ENCODE measurements around the gene LLGL2.

Gene LLGL2

DNA sequence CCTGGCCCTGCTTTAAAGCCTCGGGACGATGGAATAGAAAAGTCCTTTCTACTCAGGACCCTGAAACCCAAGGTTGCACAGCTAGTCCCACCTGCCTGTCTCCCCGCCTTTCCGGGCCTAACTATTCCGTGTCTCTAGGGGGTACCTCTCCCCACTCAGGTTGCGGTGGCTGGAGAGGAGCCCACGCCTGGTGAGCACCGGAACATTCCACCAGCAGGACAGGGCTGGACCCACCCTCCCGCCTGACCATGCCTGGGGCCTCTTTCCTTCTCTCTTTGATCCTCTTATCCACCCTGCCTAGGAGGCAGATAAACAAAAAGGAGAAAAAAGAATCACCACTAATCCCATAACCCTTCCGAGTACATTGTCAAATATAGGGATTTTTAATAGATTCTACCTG is 10.9 kb downstream of the LLGL2 start:
- Histone ChIP-seq H3K4me3 (replicated peaks; ENCODE audit: low read depth, low read length) (no peak overlapping the region), H3K36me3 (ENCODE audit: control insufficient read depth, insufficient read depth, low read length) (no peaks in the 10 kb centered on the region), H3K27me3 (replicated peaks; ENCODE audit: control insufficient read depth, insufficient read depth, low read length) (no peaks in the 10 kb centered on the region)
- TF ChIP-seq, protein P1, sequence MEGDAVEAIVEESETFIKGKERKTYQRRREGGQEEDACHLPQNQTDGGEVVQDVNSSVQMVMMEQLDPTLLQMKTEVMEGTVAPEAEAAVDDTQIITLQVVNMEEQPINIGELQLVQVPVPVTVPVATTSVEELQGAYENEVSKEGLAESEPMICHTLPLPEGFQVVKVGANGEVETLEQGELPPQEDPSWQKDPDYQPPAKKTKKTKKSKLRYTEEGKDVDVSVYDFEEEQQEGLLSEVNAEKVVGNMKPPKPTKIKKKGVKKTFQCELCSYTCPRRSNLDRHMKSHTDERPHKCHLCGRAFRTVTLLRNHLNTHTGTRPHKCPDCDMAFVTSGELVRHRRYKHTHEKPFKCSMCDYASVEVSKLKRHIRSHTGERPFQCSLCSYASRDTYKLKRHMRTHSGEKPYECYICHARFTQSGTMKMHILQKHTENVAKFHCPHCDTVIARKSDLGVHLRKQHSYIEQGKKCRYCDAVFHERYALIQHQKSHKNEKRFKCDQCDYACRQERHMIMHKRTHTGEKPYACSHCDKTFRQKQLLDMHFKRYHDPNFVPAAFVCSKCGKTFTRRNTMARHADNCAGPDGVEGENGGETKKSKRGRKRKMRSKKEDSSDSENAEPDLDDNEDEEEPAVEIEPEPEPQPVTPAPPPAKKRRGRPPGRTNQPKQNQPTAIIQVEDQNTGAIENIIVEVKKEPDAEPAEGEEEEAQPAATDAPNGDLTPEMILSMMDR (IDR thresholded peaks at IDR 0.05; ENCODE audit: insufficient read depth, low read length, poor library complexity, severe bottlenecking): no peak
- DNase-seq (ENCODE audit: extremely low read depth, insufficient read length): no peak

DNA sequence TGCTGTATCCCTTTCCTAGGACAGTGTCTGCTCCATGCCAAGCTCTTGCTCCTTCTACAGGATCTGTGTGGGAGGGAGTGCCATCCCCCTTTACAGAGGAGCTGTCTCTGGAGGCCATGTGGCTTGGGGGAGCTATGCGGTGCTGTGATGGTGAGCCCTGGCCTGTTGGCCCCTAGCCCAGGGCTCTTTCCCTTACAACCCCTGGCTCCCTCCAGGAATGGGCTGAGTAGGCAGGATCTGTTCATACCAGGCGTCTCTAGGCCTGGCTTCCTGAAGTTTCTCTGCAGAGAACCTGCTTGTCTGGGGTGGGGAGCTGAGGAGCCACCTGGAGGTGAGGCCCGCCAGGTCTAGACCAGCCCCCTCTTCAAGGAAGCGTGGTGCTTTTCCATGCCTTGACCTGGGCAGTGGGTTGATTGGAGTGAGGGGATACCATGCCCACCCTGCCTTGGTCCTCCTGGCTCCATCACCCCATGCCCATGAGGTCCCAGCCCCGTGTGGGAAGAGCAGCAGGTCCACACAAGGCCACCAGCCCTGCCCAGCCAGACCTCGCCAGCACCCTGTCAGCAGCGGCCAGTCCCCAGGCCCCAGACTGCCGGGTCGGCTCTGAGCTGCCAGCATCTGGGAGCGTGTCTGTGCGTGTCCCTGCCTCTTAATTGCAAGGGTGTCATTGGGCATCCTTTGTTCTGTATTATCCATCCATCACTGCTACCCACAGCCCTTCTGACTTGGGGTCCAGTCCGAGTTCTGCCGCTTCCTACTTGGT is 14.7 kb downstream of the LLGL2 start:
- Histone ChIP-seq H3K4me3 (replicated peaks; ENCODE audit: low read depth, low read length) (no peak overlapping the region), H3K36me3 (ENCODE audit: control insufficient read depth, insufficient read depth, low read length) (no peaks in the 10 kb centered on the region), H3K27me3 (replicated peaks; ENCODE audit: control insufficient read depth, insufficient read depth, low read length) (no peaks in the 10 kb centered on the region)
- DNase-seq (ENCODE audit: extremely low read depth, insufficient read length): no peak
- TF ChIP-seq, protein P1 (IDR thresholded peaks at IDR 0.05; ENCODE audit: insufficient read depth, low read length, poor library complexity, severe bottlenecking): no peak

GRCh38 chr17:75540923-75541503 is 15.5 kb downstream of the LLGL2 start:
- Histone ChIP-seq H3K36me3 (ENCODE audit: control insufficient read depth, insufficient read depth, low read length) (no peaks in the 10 kb centered on the region), H3K4me3 (replicated peaks; ENCODE audit: low read depth, low read length) (no peak overlapping the region), H3K27me3 (replicated peaks; ENCODE audit: control insufficient read depth, insufficient read depth, low read length) (no peaks in the 10 kb centered on the region)
- TF ChIP-seq, protein P1 (IDR thresholded peaks at IDR 0.05; ENCODE audit: insufficient read depth, low read length, poor library complexity, severe bottlenecking): no peak
- no peak for DNase-seq (ENCODE audit: extremely low read depth, insufficient read length)

DNA sequence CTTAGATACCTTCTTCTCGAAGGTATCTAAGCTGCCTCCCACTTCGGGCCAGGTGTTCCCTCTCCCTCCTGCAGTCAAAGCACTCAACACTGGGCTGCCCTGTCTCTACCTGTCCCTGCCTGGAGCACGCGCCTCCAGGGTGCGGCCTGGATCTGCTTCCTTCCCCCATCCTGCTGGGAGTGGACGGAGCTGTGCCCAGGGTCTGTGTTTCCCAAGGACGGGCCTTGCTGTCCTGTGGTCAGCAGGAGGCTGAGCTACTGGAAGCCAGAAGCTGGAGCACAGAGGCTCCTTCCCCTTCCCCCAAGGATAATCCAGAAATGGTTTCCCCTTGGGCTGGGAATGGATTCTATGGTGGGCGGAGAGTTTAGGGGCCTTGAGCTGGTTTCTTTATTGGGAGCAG is 16.7 kb downstream of the LLGL2 start:
- no peak overlapping the region for H3K4me3 ChIP-seq (replicated peaks; ENCODE audit: low read depth, low read length)
- TF ChIP-seq, protein P1 (IDR thresholded peaks at IDR 0.05; ENCODE audit: insufficient read depth, low read length, poor library complexity, severe bottlenecking): no peak
- DNase-seq (ENCODE audit: extremely low read depth, insufficient read length): no peak

DNA sequence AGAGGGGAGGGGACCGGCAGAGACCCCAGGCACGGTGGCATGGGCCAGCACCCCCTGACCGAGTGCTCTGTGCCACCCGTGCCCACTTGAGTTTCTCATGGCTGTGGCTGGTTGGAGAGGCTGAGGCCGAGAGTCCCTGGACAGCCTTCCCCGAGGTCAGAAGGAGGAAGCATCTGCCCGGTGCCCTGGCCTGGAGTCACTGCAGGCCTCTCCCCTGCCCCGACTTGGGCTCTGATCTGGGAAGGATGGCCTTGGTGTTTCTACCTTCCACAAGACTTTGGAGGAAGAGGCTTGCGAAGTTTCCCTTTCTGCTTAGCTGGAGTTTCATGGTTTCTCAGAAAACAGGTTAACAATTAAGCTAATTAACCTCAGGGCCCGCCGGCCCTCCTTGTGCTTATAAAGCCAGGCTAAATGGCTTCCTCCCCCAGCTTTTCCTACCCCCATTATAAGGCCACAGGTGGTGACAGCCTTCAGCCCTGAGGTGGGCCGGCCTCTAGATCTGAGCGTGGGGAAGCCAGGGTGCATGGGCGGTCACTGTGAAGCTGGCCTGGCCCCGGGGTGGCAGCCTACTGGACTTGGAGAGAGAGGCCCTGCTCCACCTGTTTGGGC is 17.3 kb downstream of the LLGL2 start:
- H3K36me3 ChIP-seq (ENCODE audit: control insufficient read depth, insufficient read depth, low read length): no peaks in the 10 kb centered on the region
- no peaks in the 10 kb centered on the region for H3K27me3 ChIP-seq (replicated peaks; ENCODE audit: control insufficient read depth, insufficient read depth, low read length)
- H3K4me3 ChIP-seq (replicated peaks; ENCODE audit: low read depth, low read length): no peak overlapping the region
- no peak for DNase-seq (ENCODE audit: extremely low read depth, insufficient read length)
- TF ChIP-seq, protein P1 (IDR thresholded peaks at IDR 0.05; ENCODE audit: insufficient read depth, low read length, poor library complexity, severe bottlenecking): no peak

More for the DNA sequence above, 16.7 kb downstream of the LLGL2 start:
- Histone ChIP-seq H3K36me3 (ENCODE audit: control insufficient read depth, insufficient read depth, low read length) (no peaks in the 10 kb centered on the region), H3K27me3 (replicated peaks; ENCODE audit: control insufficient read depth, insufficient read depth, low read length) (no peaks in the 10 kb centered on the region)
